CD4-positive, alpha-beta T cell treated with Interleukin-15 for 1 hour (primary cell): ENCODE measurements around the gene CPPED1.

ENCODE experiments used
- DNase-seq: peaks from one replicate; pipeline ENCODE4 v3.0.0-alpha.2; 2020

The CPPED1 gene

DNA sequence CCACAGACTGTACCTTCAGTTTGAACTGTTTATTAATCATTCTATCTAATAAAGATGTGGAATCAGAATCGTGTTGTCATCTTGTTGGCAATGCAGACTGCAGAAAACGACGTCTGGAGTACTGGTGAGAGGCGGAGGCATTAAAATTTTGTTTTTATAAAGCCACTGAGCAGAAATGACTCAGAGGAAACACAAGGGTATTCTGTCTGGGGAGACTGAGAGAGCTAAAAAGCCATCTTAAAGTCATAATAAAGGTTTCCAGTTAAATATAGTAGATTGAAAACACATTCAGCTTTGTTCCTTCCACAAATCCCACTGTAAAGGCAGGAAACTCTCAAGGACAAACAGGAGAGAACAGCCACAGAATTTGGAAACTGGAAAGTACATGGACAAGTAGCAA, 74.2 kb downstream of the CPPED1 start:
- DNase-seq, result no peak

DNA sequence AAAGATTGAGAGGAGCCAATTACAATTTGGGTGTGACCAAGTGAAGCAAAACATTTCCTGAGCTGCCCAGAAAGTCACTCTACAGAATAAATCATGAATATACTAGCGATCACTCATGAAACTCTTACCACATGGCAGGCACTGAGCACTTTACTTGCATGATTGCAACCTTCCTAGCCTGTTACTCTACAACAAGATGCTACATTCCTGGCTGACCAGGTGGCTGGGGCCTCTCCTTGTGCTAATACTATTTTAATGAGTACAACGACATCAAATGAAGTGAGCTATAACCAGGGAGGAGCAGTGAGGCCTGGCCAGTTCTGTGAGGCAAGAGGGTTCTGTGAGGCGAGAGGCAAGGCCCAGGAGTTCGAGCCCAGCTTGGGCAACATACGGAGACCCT, 75.2 kb downstream of the CPPED1 start:
- DNase-seq, result no peak

DNA sequence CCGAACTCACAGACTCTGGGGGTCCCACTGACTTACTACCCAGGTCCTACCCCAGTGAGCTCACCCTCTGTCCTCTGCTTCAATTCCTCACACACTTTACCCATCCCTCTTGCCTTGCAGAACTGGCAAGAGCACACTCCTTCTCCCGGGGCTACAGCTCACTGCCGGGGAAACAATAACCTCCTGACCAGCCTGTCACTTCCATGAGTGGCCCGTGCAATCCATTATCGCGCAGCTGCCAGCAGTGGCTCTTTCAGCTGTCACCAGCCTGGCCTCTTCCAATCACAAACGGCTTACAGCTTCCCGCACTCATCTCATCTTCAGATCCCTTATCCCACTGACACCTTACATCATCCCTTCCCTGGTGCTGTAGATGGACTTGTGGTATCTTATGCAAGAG, 79.5 kb downstream of the CPPED1 start:
- DNase-seq, result no peak

DNA sequence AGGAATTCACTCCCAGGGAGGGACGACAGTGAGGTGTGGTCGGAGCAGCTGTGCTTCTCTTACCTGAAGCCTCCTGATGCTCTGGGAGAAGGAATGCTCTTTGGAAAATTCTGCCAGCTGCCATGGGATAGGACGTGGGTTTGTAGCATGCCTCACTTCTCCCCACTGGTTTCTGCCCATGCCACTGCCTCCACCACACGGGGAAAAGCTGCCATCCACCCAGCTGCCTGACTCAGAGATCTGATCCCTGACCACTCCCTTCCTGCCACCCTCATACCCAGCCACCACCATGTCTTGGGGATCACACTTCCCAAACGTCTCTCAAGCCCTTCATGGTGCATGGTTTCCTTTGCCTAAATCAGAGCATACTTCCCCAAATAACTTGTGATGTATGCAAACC, 80.0 kb downstream of the CPPED1 start:
- DNase-seq, result no peak

DNA sequence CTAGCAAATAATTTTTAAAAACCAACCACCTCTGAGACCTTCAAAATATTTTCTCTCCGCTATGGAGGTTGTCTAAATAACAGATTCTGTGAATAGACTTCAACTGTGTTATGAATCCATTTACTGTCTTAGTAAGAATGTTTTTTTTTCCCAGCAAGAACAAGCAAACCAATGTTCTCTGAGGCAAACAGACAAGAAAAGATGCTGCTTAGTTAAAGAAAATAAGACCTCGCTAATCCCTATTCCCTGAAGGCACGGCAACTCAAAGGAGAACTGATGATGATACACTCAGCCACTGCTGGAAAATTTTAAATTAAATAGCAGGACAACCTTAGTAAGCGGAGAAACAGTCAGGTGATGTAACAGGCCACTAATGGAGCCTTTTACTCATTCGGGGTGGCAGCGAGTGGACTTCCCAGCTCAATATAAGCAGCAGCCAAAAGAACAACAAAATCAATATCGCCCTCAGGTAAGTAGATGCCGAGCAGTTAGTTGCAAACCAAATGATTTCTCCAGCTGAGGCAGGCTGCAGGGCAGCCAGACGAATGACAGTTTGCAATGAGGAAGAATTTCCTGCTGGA, 81.8 kb downstream of the CPPED1 start:
- no peak for DNase-seq

DNA sequence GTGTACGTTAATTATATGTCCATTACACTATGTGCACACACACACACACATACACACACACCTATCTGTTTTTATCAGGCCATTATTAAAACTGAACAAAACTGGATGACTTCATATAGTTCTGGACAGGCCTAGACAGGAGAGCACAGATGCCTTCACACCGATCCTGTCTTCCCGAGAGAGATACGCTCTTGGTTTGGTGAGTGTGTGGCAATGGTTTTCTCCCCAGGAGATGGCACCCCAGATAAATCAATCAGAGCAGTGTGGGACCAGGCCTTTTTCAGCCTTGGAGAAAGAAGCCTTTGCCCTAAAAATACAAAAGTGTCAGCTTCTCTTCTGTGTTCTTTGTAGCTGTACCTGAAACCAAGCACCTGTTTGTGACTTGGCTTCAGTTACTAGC, 83.7 kb downstream of the CPPED1 start:
- DNase-seq, result no peak

DNA sequence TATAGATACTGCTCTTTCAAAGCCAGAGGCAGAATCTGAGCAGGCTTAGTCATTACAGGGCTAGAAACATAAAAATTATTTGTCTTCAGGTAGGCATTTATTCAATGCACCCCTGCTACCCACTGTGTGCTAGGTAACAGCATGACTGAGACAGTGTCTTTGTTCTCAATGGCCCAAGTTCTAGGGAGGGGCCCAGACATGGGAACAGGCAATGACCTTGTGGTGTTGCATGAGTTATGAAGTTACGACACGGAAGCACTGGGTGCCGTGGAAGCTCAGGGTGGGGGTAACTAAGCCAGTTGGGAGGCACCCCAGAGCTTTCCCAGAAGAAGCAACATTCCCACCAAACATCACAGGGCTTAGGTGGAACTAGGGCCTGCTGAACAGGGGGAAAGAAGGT, 87.0 kb downstream of the CPPED1 start:
- DNase-seq, result no peak

DNA sequence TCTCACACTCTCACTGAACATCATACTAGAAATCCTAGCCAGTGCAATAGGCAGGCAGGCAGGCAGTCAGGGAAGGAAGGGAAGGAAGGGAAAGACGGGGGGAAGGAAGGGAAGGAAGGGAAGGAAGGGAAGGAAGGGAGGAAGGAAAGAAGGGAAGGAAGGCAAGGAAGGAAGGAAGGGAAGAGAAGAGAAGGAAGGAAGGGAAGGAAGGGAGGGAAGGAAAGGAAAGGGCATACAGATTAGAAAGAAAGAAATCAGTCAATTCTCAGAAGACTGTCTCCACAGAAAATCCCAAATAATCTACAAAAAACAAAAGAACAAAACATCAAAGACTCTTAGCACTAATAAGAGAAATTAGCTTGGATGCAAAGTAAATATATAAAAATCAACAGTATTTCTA, 93.9 kb downstream of the CPPED1 start:
- no peak for DNase-seq

DNA sequence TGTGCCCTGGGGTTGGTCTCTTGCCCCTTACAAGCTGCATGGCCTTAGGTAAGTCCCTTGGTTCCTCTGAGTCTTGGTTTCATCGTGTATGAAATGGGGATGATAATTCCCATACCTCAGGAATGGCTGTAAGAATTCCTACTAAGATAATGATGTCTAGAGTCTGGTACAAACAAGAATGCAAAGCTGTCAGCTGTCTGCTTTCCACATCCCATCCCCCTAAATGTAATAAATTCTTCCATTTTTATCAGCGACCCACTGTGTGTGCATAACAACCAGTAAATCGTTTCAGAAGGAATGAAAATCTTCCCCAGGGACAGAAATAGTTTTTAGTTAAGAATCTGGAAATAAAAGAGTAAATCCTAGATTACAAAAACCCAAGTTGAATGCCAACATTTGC, 95.4 kb downstream of the CPPED1 start:
- no peak for DNase-seq

DNA sequence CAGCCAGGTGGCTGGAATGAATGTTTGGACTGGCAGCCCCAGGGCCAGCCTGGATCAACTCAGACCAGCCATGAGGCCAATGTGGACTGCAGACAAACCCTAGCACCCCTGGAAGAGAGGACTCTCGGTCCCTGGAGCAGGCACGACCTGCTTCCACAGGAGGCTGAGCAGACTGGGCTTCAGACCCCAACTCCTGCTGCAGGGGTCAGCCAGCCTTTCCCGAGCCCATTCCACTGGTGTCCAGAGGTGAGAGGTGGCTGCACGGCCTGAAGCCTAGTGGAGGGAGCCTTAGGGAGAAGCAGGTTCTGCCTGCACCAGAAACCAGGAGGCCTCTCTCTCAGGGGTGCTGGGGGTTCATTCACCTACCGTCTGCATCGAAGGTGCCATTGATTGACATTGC, 97.1 kb downstream of the CPPED1 start:
- no peak for DNase-seq

DNA sequence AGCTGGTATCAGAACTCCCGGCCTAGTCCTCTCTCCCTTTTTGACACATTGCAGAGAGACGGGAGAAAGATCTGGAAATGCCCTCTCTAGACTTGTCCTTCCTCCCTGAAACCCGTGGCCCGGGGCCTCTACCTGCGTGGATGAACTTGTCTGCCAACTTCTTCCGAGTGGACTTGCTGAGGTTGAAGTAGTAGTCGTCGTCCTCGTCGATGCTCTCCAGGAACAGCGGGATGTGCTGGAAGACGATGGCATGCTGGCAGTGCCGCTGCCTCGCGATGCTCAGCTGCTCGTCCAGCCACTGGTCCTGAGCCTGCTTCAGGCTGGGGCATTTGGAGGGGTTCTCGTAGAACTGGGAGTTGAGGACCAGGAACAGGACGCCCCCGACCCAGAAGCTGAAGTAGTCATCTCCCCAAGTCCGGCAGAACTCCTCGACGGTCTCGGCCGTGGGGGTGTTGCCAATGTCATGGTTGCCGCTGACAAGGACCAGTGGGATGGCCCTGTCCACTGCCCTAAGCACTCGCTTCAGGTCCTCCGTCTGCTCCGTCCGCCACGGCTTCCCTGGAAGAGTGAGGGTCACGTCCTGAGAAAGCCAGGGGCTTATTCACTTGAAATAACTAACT, 99.1 kb downstream of the CPPED1 start:
- no peak for DNase-seq

DNA sequence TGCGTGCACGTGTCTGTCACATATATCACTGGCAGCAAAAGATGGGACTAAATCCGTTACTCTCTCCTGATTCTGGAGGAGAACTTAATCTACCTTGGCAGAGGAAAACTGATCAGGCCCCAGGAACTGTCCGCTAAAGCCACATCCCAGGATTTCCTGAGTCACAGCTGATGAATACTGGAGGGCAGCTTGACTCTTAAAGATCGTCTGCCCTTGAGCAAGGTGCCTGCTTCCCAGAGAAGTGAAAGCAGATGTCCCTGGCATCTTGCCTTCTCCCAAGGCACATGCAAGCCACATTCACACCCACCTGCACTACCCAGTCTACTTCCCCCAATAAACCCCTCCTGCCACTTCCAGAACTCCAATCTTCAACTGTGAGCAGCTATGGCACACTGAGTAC, 99.8 kb downstream of the CPPED1 start:
- no peak for DNase-seq

DNA sequence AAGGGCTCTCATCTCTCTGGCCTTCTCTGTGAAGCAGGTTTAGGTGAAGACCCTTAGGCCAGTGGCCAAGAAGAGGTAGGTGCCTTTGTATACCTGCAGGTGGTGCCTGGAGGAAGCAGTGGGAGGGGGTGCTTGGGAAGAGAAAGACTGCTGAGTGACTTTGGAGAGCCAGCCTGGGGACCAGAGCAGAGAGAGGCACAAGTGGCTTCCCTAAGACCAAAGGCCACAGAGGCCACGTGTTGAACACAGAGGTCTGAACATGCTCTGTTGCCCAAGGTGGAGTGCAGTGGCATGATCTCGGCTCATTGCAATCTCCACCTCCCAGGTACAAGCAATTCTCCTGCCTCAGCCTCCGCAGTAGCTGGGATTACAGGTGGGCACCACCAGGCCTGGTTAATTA, 103.5 kb downstream of the CPPED1 start:
- no peak for DNase-seq

DNA sequence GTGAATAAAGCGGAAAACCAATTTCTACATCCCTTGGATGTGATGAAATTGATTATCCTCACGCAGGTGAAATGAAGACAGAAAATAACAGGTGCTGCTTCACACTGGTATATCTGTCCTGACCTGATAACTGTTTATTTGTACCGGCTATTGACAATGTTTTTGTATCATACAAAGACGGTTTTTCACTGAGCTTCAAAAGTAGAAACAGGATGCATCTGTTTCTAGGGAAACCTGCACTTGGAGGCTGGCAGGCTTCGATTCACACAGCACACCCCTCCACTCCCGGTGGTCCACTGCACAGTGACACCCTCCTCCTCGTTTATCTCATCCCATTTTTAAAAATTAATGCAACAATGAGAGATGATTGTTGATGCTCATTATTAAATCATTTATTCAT, 104.5 kb downstream of the CPPED1 start:
- DNase-seq, result no peak

DNA sequence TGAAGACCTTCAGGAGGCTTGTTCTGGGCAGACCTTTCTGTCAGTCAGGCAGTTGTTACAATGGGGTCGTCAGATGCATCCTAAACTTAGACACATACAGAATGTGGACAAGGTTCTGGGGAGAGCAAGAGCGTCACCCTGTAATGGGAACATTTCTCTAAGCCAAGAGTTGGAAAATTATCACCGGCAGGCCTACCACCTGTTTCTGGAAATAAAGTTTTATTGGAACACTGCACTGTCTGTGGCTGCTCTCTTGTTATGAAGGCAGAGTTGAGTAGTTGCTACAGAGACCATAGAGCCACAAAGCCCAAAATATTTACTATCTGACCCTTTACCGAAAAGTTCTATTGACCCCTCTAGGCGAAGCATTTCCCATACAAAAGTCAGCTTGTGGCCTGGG, 106.2 kb downstream of the CPPED1 start:
- no peak for DNase-seq

DNA sequence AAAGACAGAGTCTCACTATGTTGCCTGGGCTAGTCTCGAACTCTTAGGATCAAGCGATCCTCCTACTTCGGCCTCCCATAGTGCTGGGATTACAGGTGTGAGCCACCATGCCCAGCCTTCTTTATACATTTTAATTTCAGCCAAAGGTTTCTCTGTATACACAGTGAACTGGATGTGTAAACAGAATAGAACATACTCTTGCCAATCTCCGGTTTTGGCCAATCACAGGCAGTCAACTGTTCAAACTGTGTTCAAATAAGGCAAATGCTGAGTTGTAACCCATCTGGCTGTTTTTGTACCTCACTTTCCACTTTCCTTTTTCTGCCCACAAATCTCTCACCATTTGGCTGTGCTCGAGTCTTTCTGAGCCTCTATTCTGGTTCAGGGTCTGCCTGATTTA, 108.2 kb downstream of the CPPED1 start:
- DNase-seq, result no peak

DNA sequence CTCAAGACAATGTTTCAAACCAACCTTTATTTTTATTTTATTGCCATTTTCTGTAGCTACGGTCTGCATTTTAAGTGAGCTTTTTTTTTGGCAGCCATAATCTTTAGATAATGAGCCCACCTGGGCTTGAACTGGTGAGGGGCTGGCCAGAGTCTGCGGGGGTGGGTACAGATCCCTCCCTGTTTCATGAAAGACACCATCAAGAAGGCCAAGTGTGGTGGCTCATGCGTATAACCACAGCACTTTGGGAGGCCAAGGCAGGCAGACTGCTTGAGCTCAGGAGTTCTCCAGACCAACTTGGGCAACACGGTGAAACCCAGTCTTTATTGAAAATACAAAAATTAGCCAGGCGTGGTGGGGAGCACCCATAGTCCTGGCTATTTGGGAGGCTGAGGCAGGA, 113.7 kb downstream of the CPPED1 start:
- no peak for DNase-seq

DNA sequence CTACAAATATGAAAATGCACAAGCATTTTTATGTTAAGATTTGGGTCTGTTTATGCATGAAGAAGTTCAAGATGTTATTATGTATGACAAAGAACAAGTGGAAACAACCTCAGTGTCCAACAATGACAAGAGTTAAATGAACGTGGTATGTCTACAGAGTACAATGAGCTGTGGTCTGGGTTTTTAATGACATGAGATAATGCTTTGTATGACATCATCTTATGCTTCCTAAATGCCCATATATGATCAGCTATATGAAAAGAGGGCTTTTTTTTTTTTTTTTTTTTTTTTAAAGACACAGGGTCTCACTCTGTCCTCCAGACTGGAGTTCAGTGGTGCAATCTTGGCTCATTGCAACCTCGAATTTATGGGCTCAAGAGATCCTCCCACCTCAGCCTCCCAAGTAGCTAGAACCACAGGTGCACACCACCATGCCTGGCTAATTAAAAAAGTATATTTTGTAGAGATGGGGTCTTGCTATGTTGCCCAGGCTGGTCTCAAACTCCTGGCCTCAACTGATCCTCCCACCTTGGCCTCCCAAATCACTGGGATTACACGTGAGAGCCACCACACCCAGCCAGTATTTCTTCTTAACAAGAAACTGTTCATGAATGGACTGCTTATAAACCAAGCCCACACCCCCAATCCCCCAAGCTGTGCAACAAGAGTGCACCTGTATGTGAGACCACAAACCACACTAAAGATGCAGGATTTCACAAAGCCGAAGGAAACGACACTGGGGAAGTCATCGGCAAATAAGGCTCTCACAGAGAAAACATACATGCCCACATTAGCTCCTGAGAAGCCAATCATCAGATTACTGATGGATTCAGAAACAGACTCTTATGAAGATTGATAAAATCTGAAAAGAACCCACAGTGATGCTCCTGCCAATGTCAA, 114.5 kb downstream of the CPPED1 start:
- DNase-seq, result no peak

DNA sequence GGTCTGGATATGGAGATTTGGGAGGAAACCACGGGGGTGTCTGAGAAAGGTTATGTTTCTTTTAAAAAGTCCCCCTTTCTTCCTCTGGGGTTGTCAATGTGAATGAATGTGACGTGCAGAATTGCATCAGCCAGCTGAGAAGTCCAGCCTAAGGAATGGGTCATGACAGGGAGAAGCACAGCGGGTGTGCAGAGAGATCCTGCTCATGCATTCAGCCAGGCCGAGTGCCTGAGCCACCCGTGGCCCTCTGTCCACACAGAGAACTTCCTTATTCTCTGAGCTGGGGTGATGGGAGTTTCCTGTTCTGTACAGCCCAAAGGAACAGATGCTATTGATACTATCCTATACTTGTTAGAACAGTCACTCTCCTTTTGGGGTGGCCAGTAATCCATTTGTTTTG, 117.9 kb downstream of the CPPED1 start:
- DNase-seq, result no peak

DNA sequence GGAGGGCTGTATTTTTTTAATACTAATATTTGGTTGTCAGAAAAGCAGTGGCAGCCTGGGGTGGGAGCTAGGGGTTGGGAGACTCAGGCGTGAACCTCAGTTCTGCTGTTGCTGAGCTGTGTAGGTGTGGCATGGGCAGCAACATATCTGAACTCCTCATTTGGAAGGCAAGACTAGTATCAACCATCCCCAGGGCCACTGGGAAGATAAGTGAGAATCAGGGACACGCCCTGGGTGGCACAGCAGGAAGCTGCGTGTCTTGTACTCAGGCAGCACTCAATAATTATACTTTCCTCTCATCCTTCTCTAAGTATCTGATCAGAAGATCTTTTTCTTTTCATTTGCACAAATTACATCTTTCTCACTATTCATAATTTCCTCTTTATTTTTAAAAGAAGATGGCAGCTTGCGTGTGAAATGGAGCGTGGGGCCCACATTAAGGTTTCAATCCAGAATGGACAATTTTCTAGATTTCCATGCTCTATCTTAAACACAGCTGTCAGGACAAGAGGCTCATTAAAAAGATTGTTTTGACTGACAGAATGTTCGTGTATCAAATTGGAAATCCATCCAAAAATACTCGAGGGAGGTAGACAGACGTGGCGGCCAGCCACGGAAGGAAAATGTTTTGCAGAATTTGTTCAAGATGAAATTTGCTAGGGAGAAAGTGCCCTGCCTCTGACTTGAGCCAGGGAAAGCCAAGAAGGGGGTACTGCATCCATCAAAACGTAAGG, 121.1 kb downstream of the CPPED1 start:
- DNase-seq, result no peak

DNA sequence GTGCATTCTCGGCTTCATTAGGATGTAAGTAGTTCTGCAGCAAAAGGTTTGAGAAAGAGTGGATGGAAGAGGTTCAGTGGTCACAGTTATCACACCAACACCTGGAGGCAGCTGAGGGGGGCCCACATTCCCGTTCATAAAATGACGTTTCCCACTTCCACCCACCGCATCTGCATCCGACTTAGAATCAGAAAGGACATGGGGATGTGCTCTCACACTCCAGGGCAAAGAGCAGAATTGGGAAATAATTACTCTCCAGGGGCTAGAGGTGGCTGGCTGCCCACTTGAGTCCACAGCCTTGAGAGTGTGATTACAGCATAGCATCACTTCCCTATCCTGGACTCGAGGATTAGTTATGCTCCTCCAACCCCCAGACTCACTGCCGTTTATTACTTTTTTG, 122.0 kb downstream of the CPPED1 start:
- no peak for DNase-seq

DNA sequence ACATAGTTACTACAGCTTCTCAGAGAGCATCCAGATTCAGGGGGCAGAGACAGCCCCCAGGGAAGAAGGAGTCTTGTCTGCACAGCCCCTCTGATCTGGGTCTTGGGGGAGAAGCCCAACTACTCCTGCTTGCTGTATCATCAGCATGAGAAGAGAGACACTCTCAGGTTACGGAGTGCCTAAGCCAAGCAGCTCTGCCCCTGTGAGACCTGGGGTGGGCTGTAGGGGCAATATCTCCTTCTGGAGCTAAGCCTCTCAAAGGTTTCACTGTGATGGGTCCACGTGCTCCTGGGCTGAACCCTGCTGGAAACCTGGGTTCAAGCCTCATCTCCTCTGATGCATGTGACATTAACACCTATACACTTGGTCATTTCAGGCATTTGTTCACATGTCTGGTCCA, 123.2 kb downstream of the CPPED1 start:
- no peak for DNase-seq

DNA sequence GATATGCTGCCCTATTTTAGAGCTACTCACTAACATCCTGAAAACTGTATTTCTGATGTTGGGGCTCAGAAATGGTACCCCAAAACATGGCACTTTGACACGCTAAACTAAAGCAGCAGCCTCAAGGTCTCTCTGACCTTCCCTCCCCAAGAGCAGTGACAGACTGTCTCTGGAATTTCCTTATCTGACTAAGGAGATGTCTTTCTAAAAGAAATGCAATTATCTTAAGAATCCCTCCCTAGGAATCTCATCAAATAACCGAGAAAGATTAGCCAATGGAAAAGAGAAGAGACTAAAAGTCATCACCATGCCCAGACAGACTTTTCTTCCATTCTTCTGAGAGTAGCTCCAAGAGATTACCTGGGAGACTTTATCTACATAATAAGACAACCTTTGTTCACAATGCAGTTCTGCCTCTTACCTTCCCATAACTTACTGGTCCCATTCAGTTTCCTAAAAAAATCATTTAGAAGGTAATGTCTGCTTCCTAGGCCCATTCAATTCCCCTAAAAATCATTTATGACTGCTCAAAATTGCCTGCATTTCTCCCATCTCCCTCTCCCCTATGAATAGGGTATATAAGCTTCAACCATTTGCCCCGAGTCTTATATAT, 123.9 kb downstream of the CPPED1 start:
- DNase-seq, result no peak
